ENCODE data around the gene BICC1.

BICC1 gene

GRCh38 chr10:58704226-58704625 lies 191.6 kb downstream of the BICC1 start:
- DNase-seq (ENCODE audit: low read depth in 2 of 2): no peak

DNA sequence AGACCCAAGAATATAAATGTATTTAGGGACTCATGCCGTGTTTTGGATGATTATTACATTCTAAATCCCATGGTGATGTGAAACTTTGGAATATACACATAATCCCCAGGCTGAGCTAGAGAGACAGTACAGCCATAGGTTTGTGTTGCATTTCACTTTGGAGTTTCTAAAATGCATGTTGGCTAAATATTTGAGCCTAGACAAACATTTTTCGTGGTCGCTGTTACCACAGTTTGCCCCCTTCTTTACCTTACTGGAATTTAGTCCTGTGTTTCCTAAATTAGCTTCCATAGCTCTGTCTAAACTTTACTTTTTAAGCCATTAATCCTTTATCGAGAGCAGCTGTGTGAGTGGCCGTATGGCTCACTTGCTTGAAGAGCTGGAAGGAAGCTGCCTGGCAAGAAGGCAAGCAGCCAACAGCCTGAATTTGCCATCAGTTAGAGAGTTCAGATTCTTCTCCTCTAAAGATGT lies 192.0 kb downstream of the BICC1 start:
- DNase-seq (ENCODE audit: low read depth in 2 of 2): peak; percentile 44 to 47

- DNase-seq (ENCODE audit: low read depth in 2 of 2): no peak
Measured at GRCh38 chr10:58706836-58707235, 194.2 kb downstream of the BICC1 start.

DNA sequence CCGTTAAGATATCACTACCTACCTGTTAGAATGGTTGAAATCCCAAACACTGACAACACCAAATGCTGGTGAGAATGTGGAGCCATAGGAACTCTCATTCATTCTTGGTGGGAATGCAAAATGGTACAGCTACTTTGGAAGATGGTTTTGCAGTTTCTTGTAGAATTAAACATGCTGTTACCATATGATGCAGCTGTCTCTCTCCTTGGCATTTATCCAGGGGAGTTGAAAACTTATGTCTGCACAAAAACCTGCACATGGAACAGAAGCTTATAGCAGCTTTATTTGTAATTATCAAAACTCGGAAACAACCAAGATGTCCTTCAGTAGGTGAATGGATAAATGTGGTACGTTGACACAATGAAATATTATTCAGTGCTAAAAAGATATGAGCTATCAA lies 199.5 kb downstream of the BICC1 start:
- DNase-seq (ENCODE audit: low read depth in 2 of 2): no peak

- no peak for DNase-seq (ENCODE audit: low read depth in 2 of 2)
Measured at GRCh38 chr10:58712982-58713381, 200.3 kb downstream of the BICC1 start.

DNA sequence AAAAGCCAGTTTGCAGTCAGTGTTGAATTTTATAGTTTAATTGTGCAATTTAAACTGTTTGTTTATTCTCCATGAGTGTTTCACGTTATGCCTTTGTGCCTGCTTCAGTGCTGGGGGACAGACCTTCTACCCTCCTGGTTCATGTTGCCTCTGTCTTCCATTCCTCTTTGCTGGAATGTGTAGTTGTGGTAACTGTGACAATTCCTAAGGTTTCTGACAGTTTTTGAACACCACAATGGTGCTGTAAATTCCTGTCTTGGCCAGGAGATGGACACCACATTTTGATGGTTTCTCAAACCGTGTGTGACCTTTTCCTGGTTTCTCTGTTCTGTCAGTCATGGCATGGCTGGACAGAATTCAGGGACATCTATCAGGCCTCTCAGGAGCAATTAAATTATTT lies 201.7 kb downstream of the BICC1 start:
- no peak for DNase-seq (ENCODE audit: low read depth in 2 of 2)

GRCh38 chr10:58715061-58715460 lies 202.4 kb downstream of the BICC1 start:
- DNase-seq (ENCODE audit: low read depth in 2 of 2): no peak

DNA sequence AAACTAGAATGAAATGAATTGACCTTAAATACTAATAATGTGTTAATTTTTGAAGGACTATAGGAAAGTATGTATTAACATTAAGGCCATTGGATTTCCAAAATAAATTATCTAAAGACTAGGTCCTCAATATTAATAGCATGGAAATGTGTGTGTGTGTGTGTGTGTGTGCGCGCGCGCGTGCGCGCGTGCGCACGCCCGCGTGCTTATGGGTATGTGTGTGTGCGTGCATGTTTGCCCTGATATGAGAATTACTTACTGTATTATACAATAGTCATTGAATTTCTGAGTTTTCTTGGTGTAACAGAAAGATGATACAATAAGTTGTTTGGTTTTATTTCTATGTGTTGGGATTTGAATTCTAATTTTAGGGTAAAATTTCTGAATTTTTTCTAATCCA lies 205.9 kb downstream of the BICC1 start:
- no peak for DNase-seq (ENCODE audit: low read depth in 2 of 2)

- DNase-seq (ENCODE audit: low read depth in 2 of 2): peak; percentile 52 to 55
Measured at GRCh38 chr10:58721601-58722281, 209.1 kb downstream of the BICC1 start.

GRCh38 chr10:58723186-58723585 lies 210.5 kb downstream of the BICC1 start:
- DNase-seq (ENCODE audit: low read depth in 2 of 2): no peak

GRCh38 chr10:58723966-58724365 lies 211.3 kb downstream of the BICC1 start:
- DNase-seq (ENCODE audit: low read depth in 2 of 2): no peak

DNA sequence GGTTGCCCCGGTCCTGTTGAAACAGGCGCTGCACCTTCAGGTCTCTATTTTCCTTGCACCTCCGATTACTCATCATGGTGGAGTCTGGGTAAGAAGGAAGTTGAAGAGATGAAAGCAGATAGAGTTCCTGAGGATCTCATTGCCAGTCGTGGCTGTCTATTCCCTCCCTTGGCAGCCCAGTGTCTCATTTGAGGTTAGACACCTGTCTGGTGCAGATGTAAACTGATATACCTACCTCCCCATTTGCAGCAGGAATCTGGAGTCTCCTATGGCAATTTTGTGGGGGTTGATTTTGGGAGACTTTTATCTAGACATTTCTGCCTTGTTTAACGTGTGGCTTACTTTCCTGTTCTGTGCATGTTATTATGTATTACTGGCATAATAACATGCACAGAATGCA lies 212.1 kb downstream of the BICC1 start:
- no peak for DNase-seq (ENCODE audit: low read depth in 2 of 2)

GRCh38 chr10:58725901-58726300 lies 213.2 kb downstream of the BICC1 start:
- DNase-seq (ENCODE audit: low read depth in 2 of 2): no peak

DNA sequence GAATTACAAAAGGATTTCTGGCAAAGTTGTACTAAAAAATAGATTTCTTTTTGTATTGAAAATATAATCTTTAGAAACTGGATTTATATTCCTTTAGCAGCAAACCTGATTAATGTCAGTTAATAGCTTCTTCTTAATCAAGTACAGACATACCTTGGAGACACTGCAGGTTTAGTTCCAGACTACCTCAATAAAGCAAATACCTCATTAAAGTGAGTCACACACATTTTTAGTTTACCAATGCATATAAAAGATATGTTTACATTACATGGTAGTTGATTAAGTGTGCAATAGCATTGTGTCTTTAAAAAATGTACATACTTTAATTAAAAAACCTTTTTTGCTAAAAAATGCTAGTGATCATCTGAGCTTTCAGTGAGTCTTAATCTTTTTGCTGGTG lies 215.0 kb downstream of the BICC1 start:
- no peak for DNase-seq (ENCODE audit: low read depth in 2 of 2)

DNA sequence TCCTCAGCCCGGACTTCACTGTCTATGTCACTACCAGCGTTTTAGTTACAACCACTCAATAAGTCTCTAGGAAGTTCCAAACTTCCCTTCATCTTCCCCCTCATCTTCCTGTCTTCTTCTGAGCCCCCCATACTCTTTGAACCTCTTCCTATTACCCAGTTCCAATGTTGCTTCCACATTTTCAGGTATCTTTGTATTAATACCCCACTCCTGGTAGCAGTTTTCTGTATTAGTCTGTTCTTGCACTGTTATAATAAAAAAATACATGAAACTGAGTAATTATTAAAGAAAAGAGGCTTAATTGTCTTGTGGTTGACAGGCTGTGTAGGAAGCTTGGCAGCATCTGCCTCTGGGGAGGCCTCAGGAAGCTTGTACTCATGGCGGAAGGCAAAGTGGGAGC lies 218.6 kb downstream of the BICC1 start:
- DNase-seq (ENCODE audit: low read depth in 2 of 2): no peak

- DNase-seq (ENCODE audit: low read depth in 2 of 2): no peak
Measured at GRCh38 chr10:58733436-58733835, 220.8 kb downstream of the BICC1 start.

DNA sequence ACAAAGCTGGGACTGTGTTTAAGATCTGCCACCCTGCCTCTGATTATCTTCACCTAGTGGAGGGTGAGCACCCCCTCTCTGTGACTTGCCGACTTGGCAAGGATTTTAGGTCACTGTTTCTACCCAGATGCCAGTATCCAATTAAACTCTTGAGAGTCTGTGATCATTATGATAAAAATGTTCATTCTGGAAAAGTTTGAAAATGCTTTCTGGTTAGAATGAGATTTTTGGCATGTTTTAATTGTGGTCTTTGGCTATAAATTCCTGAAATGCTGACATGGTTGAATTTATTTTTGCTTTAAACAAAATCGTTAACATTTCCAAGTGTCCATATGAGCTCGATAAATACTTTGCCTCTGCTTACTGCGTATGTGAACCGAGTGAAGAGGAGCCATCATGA lies 221.4 kb downstream of the BICC1 start:
- DNase-seq (ENCODE audit: low read depth in 2 of 2): peak; percentile 92 to 93

DNA sequence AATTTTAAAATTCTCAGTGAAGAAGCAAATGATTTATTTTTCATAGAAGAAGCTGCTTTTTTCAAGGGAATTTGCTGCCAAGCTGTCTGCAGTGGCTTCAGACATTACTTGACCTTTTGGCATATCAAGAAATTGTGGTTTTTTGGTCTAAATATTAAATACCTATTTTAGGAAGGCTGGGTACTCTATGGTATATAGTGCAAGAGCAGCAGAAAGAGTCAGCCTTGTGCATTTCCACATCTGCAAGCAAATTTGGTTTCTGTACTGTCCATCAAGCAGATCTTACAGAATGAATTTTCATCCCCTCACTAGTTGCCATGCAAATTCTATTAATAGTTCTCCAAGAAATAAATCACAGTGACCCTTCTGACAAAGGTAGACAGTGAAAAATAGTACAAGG lies 222.0 kb downstream of the BICC1 start:
- DNase-seq (ENCODE audit: low read depth in 2 of 2): no peak

GRCh38 chr10:58735087-58735486 lies 222.4 kb downstream of the BICC1 start:
- no peak for DNase-seq (ENCODE audit: low read depth in 2 of 2)

- no peak for DNase-seq (ENCODE audit: low read depth in 2 of 2)
Measured at GRCh38 chr10:58740620-58741369, 228.1 kb downstream of the BICC1 start.

DNA sequence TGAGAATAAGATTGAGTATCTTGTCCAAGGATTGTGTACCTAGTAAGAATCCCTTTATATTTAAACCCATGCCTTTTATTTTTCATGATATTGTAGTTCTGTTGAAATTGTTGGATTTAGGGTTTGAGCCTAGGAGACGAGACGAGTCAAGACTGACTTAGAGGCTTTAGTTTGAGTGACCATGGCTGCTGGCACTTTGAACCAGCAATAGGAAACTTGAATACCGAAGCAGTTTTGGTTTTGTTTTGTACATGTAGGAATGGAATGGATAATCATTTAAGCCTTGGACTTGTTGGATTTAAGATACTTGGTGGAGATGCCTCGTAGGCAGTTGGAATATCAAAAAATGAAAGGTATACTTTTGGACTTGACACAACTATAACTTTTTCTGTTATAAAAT lies 229.0 kb downstream of the BICC1 start:
- no peak for DNase-seq (ENCODE audit: low read depth in 2 of 2)

GRCh38 chr10:58742141-58742540 lies 229.5 kb downstream of the BICC1 start:
- no peak for DNase-seq (ENCODE audit: low read depth in 2 of 2)

GRCh38 chr10:58743466-58744115 lies 230.9 kb downstream of the BICC1 start:
- DNase-seq (ENCODE audit: low read depth in 2 of 2): no peak

All from fibroblast of skin of left quadriceps (primary cell).